ENCODE measurements around the gene TMEM60. TPM values are rescaled to one million over a fixed set of nuclear protein-coding genes. Genes with fewer than 3 reads are reported as not detected.
A peak's percentile ranks its signal among the peaks of the same experiment; 100 is the strongest.

TMEM60 gene
- total and polyA plus RNA-seq, 2 of the 8 experiments (the other 6 are each of a cell fraction or from before 2014, with no cell fraction given), result 22.1 to 29.2 TPM

- TF ChIP-seq CTCF (IDR thresholded peaks at IDR 0.05; ENCODE audit: control extremely low read depth in 1 of 3, insufficient read depth in 1 of 3, low read depth in 1 of 3, low read length in 3 of 3), result peak; percentile 51 to 69 (median 54)
- no peak for TF ChIP-seq CHD1 (IDR thresholded peaks at IDR 0.05; ENCODE audit: low read depth, low read length)
- TF ChIP-seq ASH2L (IDR thresholded peaks at IDR 0.05; ENCODE audit: low read length), result peak; percentile 80
- TF ChIP-seq BACH1 (IDR thresholded peaks at IDR 0.05; ENCODE audit: low read length), result peak; percentile 85
- TF ChIP-seq TBP (IDR thresholded peaks at IDR 0.05; ENCODE audit: low read depth, low read length), result peak; percentile 90
- TF ChIP-seq CBX5 (IDR thresholded peaks at IDR 0.05; ENCODE audit: low read depth, low read length), result no peak
- peak; percentile 23 to 44; a peak in 2 of 4 replicates for TF ChIP-seq RAD21 (IDR thresholded peaks at IDR 0.05 in 1 of 2, conservative IDR thresholded peaks at IDR 0.05 in 1 of 2; ENCODE audit: low read depth in 2 of 2, low read length in 2 of 2)
- no peak for TF ChIP-seq BCL11A (IDR thresholded peaks at IDR 0.05; ENCODE audit: low read depth in 2 of 2, low read length in 2 of 2)
- peak; percentile 85 for TF ChIP-seq SP2 (IDR thresholded peaks at IDR 0.05; ENCODE audit: low read length)
- no peak for TF ChIP-seq ZNF274 (IDR thresholded peaks at IDR 0.05; ENCODE audit: borderline replicate concordance, extremely low read depth, low read length)
- TF ChIP-seq RBBP5 (IDR thresholded peaks at IDR 0.05; ENCODE audit: borderline replicate concordance, low read depth, low read length), result no peak
- peak; percentile 82 for TF ChIP-seq TAF1 (IDR thresholded peaks at IDR 0.05; ENCODE audit: low read depth, low read length)
- TF ChIP-seq TAF7 (optimal IDR thresholded peaks at IDR 0.05; ENCODE audit: borderline replicate concordance, low read depth, low read length), result peak; percentile 78
- peak; percentile 55 for TF ChIP-seq MAX (IDR thresholded peaks at IDR 0.05)
- peak; percentile 99 for TF ChIP-seq SP1 (IDR thresholded peaks at IDR 0.05; ENCODE audit: low read depth, low read length)
These were observed at the start of gene TMEM60, which contains the start of gene PHTF2 (continued) for GRCh38 chr7:77798394-77799077.
